GM18526 (cell line): ENCODE data around the gene PLA2G6.

Experiments used
- POLR2A ChIP-seq: IDR thresholded peaks from 3 replicates; pipeline ENCODE4 v1.6.1; 2011; ENCODE audit not compliant: insufficient read length; ENCODE audit errors: extremely low read depth

PLA2G6 gene

GRCh38 chr22:38114484-38115398, 66.9 kb downstream of the PLA2G6 start:
- TF ChIP-seq POLR2A, result no peak

DNA sequence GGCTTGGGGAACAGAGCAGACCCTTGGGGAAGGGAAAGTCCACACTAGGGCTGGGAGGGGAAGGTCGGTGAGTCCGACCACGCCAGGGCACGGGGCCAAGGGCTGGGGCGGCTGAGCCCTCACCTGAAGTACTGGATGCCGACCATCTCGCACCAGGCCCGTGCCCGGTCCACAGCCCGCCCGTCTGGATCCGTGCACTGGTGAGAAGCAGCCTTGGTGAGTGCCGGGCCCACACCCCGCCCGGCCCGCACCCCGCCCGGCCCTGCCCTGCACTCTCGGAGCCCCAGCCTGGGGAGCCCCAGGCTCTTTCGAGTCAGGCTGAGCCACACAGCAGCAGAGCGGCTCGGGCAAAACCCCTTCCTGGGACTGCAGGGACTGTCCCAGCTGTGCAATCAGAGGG, 69.2 kb downstream of the PLA2G6 start:
- TF ChIP-seq POLR2A, result no peak

DNA sequence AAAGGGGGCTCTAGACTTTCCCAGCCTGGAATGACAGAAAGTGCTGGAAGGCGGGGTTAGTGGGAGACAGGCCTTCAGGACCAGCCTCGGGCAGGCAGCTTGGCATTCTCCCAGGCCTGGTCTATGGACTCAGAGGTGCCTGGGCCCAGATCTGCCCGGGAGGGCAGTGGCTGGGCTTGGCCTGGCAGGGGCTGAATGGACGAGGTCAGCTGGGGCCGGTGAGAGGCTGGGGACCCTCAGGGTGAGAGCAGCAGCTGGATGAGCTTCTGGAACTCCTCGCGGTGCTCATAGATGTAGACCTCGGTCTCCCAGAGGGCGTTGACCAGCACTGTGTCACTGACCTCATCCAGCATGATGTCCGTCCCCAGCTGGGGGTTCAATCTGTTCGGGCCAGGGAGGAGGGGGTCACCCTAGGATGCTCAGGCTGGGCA, 69.7 kb downstream of the PLA2G6 start:
- no peak for TF ChIP-seq POLR2A

DNA sequence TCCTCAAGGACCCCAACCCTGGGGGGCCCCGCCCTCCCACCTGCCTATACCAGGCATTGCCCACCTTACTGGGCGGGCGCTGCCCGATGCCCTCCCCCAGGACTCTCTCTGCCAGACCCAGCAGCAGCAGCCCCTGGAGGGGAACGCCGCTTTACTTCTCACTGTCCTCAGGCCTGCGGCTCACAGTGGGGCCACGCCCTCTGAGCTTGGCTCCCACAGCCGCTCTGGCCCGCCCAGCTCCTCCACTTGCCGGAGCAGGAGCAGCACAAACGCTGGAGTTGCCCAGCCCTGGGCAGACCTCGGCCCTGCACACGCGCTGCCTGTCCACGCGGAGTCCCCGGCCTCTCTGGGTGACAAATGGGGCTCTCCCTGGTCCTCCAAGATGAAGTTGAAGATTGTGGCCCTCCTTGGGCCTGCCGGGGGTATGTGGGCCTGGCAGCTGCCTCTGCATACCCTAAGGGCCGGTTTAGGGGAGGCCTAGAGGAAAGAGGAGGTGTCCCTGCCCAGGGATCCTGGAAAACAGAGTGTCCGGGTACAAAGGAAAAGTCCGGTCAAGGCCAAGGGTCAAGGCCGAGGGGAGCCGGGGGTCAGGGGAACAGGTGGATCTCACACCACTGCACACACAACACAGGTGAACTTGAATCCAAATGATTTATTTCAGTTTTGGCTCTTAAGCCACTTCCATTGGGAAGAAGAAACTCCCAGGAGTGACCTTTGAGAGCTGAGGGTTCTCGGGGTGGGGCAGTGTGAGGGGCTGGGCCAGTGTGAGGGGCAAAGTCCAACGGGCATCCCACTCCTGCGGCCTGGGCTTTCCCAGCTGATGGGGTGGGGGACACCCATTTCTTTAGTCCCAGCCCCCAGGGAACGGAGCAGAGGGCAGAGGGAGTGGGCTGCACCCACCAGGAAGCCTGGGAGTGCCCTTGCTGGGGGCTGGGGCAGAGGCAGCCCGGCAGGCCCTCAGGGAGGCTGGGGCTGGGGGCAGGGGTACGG, 70.5 kb downstream of the PLA2G6 start:
- TF ChIP-seq POLR2A, result no peak

GRCh38 chr22:38110008-38110862, 71.4 kb downstream of the PLA2G6 start, which contains the start of gene BAIAP2L2:
BAIAP2L2 (minus strand) TSS chr22:38110684; CDS start chr22:38110525, 159 bp downstream.
- TF ChIP-seq POLR2A, result no peak

DNA sequence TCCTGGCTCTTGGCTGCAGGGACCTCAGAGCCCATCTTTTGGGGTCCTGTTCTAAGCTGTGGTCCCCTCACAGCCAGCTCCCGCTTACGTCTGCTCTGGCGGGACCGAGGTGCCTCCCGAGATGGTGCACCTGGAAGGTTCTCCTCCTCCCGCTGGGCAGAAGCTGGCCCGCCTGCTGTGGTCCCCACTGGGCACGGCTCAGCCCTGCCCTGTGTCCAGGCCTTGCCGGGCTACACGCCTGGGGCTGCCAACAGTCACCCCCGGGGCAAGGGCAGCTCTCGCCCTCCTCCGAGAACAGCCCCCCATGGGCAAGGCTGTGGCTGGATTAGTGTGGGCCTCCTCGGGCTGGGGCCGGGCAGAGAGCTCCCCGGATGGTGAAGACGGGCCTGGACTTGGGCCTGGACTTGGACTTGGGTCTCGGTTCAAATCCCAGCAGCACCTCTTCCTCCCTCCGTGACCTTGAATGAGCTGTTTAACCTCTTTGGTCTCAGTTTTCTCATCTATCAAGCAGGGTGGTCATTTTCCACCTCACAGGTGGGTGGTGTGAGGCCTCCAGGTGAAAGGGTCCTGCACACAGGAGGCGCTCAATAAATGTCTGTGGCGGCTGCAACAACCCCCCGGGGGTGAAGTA, 72.1 kb downstream of the PLA2G6 start:
- no peak for TF ChIP-seq POLR2A

DNA sequence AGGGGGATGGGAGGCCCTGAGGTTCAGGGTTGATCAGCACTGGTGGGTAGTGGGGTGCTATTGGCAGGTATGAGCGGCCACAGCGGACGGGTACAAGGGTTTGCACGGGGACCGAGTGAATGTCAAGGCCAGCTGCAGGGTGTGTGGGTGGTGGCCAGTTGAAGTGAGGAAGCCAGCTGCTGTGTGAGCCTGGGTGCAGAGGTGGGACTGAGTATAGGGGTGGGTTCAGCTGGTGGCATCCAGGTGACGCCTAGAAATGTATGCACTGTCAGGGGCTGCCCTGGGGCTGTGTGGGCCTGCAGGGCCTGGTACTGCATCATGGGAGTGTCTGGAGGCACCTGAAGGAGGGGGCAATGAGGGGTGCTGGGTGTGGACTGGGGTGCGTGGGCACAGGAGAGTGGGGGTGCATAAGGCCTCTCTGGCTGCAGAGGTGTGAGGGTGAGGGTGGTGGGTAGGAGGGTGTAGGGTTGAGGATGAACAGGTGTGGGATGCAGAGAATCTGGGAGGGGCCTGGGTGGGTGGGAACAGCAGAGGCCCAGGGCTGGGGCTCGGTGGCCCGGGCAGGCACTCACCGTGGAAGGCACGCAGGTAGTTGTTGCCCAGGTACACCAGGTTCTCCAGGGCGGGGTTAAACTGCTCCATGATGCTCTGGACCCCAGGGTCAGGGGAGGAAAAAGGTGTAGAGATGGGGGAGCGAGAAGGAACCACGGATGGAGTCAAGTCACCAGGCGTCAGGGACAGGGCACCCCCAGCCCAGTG, 72.9 kb downstream of the PLA2G6 start:
- TF ChIP-seq POLR2A, result no peak

GRCh38 chr22:38107692-38108515, 73.7 kb downstream of the PLA2G6 start:
- TF ChIP-seq POLR2A, result no peak

DNA sequence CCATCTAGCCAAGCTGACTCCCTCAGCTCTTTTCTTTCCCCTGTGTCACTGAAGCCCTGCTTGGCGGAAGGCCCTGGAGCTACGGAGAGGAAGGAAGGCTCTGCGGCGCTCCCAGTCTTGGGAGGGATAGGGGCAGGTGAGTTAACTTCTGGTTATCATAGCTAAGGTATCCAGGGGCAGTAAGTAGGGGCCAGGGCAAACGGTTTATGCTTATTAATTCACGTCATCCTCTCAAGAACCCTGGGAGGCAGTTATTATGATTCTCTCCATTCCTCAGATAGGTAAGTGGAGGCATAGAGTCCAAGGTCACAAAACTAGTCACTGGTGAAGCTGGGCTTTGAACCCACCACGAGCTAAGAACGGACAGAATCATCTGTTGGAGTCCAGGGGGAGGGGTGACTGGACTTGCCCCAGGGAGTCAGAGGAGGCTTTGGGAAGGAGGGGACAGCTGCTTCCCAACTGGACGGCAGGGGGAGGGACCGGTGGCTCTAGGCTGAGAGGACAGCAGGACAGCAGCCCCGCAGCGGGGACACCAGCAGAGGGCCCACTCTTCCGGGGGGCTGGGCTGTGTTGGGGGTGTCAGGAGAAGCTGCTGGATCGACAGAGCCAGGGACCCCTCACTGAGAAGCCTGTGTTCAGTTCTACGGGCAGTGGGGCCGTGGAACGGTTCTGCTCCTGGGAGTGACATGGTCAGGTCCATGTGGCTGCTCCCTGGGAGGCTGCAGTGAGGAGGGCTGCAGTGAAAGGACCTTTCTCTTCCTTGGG, 74.6 kb downstream of the PLA2G6 start:
- TF ChIP-seq POLR2A, result no peak

DNA sequence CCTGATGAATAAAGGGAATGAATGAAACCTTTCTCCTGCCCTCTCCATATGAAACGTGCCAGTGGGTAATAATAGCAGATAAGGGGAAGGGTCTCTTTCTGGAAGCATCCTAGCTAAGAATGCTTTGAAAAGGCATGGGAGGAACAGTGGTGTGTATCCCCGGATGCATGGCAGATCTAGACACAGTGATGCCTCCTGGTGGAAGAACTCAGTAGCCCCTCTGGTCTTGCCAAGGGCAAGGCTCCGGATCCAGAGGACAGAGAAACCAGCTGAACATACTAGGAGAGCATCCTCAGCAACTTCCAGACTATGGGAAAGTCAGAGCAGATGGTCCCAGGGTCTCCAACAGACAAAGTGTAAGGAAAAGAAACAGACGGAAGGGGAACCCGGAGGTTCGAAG, 77.5 kb downstream of the PLA2G6 start:
- TF ChIP-seq POLR2A, result no peak

DNA sequence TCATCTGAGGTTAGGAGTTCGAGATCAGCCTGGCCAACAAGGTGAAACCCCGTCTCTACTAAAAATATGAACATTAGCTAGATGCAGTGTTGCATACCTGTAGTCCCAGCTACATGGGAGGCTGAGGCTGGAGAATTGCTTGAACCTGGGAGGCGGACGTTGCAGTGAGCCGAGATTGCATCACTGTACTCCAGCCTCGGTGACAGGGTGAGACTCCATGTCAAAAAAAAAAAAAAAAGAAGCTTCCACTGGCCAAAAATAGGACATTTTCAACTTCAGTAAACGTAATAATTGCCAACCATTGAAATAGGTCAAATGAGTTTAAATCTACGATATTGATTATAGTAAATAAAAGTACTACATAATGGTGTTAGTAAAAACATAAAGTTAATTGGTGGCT, 78.0 kb downstream of the PLA2G6 start:
- TF ChIP-seq POLR2A, result no peak

- no peak for TF ChIP-seq POLR2A
These were observed 83.0 kb downstream of the PLA2G6 start for GRCh38 chr22:38098410-38099249.
